Progenitor cell of endocrine pancreas (in vitro differentiated cells): ENCODE results near the gene IL20RA. TPM values are rescaled to one million over a fixed set of nuclear protein-coding genes. Genes with fewer than 3 reads are reported as not detected.

Experiments used
- DNase-seq: peaks from one replicate; pipeline ENCODE4 v3.0.0; 2021; ENCODE audit warnings: low spot score; ENCODE audit not compliant: unreplicated experiment
- H3K27ac Mint-ChIP-seq: 2 replicates; pipeline ENCODE4 v1.8.0; 2021; ENCODE audit warnings: mild to moderate bottlenecking, moderate library complexity, mixed read lengths
- H3K27me3 Mint-ChIP-seq: 2 replicates; pipeline ENCODE4 v1.8.0; 2021; ENCODE audit warnings: mixed read lengths
- H3K36me3 Mint-ChIP-seq: 2 replicates; pipeline ENCODE4 v1.8.0; 2022; ENCODE audit warnings: mixed read lengths; ENCODE audit not compliant: insufficient read depth
- H3K4me1 Mint-ChIP-seq: 2 replicates; pipeline ENCODE4 v1.8.0; 2021; ENCODE audit warnings: low read depth, mixed read lengths
- H3K4me3 Mint-ChIP-seq: 2 replicates; pipeline ENCODE4 v1.8.0; 2021; ENCODE audit warnings: low read depth, mild to moderate bottlenecking, moderate library complexity, mixed read lengths
- H3K9me3 Mint-ChIP-seq: 2 replicates; pipeline ENCODE4 v1.8.0; 2021; ENCODE audit warnings: low read depth, mixed read lengths
- long read RNA-seq: library from polyadenylated mRNA; unstranded; transcript quantifications from one replicate; pipeline ENCODE4 v2.0.0, GENCODE V29; 2020
- total RNA-seq: library from RNA; stranded (reverse); gene quantifications from 2 replicates; pipeline ENCODE4 v1.2.1, GENCODE V29; 2021
- TF ChIP-seq, protein P1 (sequence below): fragments of 200-600 bp; sonication (generic); IDR thresholded peaks from one replicate; pipeline ENCODE4 v1.5.0; 2021; ENCODE audit warnings: antibody characterized with exemption, mild to moderate bottlenecking; ENCODE audit not compliant: unreplicated experiment

Gene IL20RA
- total RNA-seq = 0.84 and 0.93 TPM in 2 replicates
- long read RNA-seq, partial matches to known transcripts = 1 of 3 reads
- long read RNA-seq, other reads (novel, unspliced or antisense) = 0 of 3 reads

- peak; percentile 52 for DNase-seq
- Mint-ChIP-seq H3K4me3 (peak within 1 kb of the TSS; percentile 65), H3K27ac (no peak within 1 kb of the TSS), H3K9me3 (peaks cover 9% of the 10 kb centered on the region), H3K4me1 (peaks cover 4% of the 10 kb centered on the region), H3K27me3 (peaks cover 60% of the 10 kb centered on the region), H3K36me3 (no peaks in the 10 kb centered on the region)
- TF ChIP-seq, protein P1, sequence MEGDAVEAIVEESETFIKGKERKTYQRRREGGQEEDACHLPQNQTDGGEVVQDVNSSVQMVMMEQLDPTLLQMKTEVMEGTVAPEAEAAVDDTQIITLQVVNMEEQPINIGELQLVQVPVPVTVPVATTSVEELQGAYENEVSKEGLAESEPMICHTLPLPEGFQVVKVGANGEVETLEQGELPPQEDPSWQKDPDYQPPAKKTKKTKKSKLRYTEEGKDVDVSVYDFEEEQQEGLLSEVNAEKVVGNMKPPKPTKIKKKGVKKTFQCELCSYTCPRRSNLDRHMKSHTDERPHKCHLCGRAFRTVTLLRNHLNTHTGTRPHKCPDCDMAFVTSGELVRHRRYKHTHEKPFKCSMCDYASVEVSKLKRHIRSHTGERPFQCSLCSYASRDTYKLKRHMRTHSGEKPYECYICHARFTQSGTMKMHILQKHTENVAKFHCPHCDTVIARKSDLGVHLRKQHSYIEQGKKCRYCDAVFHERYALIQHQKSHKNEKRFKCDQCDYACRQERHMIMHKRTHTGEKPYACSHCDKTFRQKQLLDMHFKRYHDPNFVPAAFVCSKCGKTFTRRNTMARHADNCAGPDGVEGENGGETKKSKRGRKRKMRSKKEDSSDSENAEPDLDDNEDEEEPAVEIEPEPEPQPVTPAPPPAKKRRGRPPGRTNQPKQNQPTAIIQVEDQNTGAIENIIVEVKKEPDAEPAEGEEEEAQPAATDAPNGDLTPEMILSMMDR = peak; percentile 44
These were observed at the start of gene IL20RA for GRCh38 chr6:137044366-137045221. Gene IL20RA, minus strand, starts transcription at chr6:137044965. Its CDS starts 237 bp downstream, at chr6:137044728.

GRCh38 chr6:137093183-137094069 lies 48.7 kb upstream of the IL20RA start:
- H3K4me3 Mint-ChIP-seq = no peak overlapping the region
- no peak for DNase-seq
- peaks cover 1% of the 10 kb centered on the region for H3K36me3 Mint-ChIP-seq
- H3K27ac Mint-ChIP-seq = no peak overlapping the region
- H3K9me3 Mint-ChIP-seq = peaks cover 15% of the 10 kb centered on the region
- peaks cover 1% of the 10 kb centered on the region for H3K4me1 Mint-ChIP-seq
- TF ChIP-seq, protein P1 = no peak
- H3K27me3 Mint-ChIP-seq = no peaks in the 10 kb centered on the region

- Mint-ChIP-seq H3K9me3 (peaks cover 15% of the 10 kb centered on the region), H3K4me3 (no peak overlapping the region), H3K36me3 (peaks cover 1% of the 10 kb centered on the region), H3K27ac (no peak overlapping the region), H3K4me1 (peaks cover 1% of the 10 kb centered on the region), H3K27me3 (no peaks in the 10 kb centered on the region)
- TF ChIP-seq, protein P1 = no peak
- DNase-seq = no peak
These were observed 47.3 kb upstream of the IL20RA start for GRCh38 chr6:137092018-137092417.

DNA sequence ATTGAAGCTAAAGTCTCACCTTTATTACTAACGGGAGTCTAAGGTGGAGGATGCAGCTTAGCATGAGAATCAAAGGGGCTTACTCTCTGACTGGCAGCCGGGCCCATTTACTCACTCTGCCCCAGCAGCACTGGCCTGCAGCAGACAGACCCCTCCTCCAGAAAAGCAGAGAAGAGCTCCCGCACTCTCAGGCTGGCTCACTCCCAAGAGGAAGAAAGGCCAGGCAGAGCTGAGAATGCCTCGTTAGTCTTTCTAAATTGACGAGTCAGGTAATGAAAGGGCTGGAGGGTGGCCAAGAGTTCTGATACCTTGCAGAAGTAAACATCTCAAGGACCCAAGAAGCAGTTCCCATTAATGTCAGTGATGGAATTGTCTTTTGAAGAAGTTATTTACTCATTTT lies 44.5 kb upstream of the IL20RA start:
- H3K4me3 Mint-ChIP-seq = no peak overlapping the region
- no peak overlapping the region for H3K27ac Mint-ChIP-seq
- DNase-seq = no peak
- H3K36me3 Mint-ChIP-seq = peaks cover 1% of the 10 kb centered on the region
- TF ChIP-seq, protein P1 = no peak
- H3K27me3 Mint-ChIP-seq = no peaks in the 10 kb centered on the region
- H3K9me3 Mint-ChIP-seq = peaks cover 15% of the 10 kb centered on the region
- H3K4me1 Mint-ChIP-seq = peaks cover 1% of the 10 kb centered on the region

GRCh38 chr6:137087902-137088301 lies 43.1 kb upstream of the IL20RA start:
- H3K36me3 Mint-ChIP-seq = peaks cover 1% of the 10 kb centered on the region
- no peak overlapping the region for H3K27ac Mint-ChIP-seq
- H3K9me3 Mint-ChIP-seq = peaks cover 15% of the 10 kb centered on the region
- TF ChIP-seq, protein P1 = no peak
- no peak for DNase-seq
- H3K4me1 Mint-ChIP-seq = peaks cover 1% of the 10 kb centered on the region
- H3K27me3 Mint-ChIP-seq = no peaks in the 10 kb centered on the region
- H3K4me3 Mint-ChIP-seq = no peak overlapping the region
